K562 (cell line): ENCODE results near the gene LASP1. TPM values are rescaled to one million over a fixed set of nuclear protein-coding genes. Genes with fewer than 3 reads are reported as not detected.

Experiments used
- ATF7 ChIP-seq: fragments of 450-650 bp; IDR thresholded peaks from 2 replicates; pipeline ENCODE4 v1.7.1; 2014; ENCODE audit warnings: mild to moderate bottlenecking, moderate library complexity
- ELF2 ChIP-seq: fragments of 250-450 bp; sonication (Bioruptor Pico); IDR thresholded peaks from 2 replicates; pipeline ENCODE4 v1.5.0; 2021; ENCODE audit warnings: mild to moderate bottlenecking
- EP400 ChIP-seq: fragments of 450-650 bp; IDR thresholded peaks from 2 replicates; pipeline ENCODE4 v1.6.1; 2017; ENCODE audit warnings: antibody characterized with exemption, mild to moderate bottlenecking, moderate library complexity
- IFI16 ChIP-seq: fragments of 250-450 bp; sonication (Bioruptor Pico); IDR thresholded peaks from 2 replicates; pipeline ENCODE4 v2.1.2; 2022; ENCODE audit warnings: mild to moderate bottlenecking, inconsistent platforms
- KLF16 ChIP-seq: IDR thresholded peaks from 2 replicates; pipeline ENCODE4 v1.6.1; 2016; ENCODE audit warnings: antibody characterized with exemption
- MTA2 ChIP-seq: fragments of 450-650 bp; IDR thresholded peaks from 2 replicates; pipeline ENCODE4 v1.6.1; 2016; ENCODE audit warnings: low read depth
- NR2C2 ChIP-seq, 2 experiments: fragments of 200-800 bp in 1 of 2; sonication (Bioruptor generic) in 1 of 2; sonication (generic) in 1 of 2; formaldehyde crosslinking in 1 of 2; IDR thresholded peaks; 2 replicates each; pipeline versions ENCODE4 v1.6.1 to v1.8.0; 2016 to 2022; ENCODE audit warnings: mild to moderate bottlenecking in 1 of 2, missing compliant biosample characterization in 1 of 2, missing genetic modification characterization in 1 of 2, missing genetic modification reagents in 1 of 2
- ZNF444 ChIP-seq: fragments of 250-450 bp; sonication (Bioruptor Pico); IDR thresholded peaks from 2 replicates; pipeline ENCODE4 v1.4.0; 2020; ENCODE audit warnings: mild to moderate bottlenecking, moderate library complexity
- ZNF79 ChIP-seq: fragments of 250-450 bp; sonication (Bioruptor Pico); IDR thresholded peaks from 2 replicates; pipeline ENCODE4 v1.4.0; 2020; ENCODE audit warnings: low read depth, mild to moderate bottlenecking, moderate library complexity
- polyA plus RNA-seq, 8 experiments: library from polyadenylated mRNA; depleted of rRNA in 4 of 8; stranded (reverse) in 5 of 8; unstranded in 3 of 8; fragments of >200 nt; fragmentation: Nextera tagmentation in 2 of 8; fragmentation: Illumina TruSeq in 1 of 8; extraction: Ambion mirVana in 2 of 8; extraction: Trizol in 1 of 8; gene quantifications; 2 replicates each; pipeline versions ENCODE4 v1.2.1 to v1.2.3, GENCODE V29; 2011 to 2014; ENCODE audit warnings: inconsistent platforms in 1 of 8, missing spikeins in 1 of 8
- total RNA-seq, 7 experiments: library from RNA; depleted of rRNA in 6 of 7; stranded (reverse); fragments of >200 nt in 6 of 7; fragmentation: Illumina TruSeq in 2 of 7; extraction: Trizol in 2 of 7; gene quantifications; 2 replicates each; pipeline versions ENCODE4 v1.2.1 to v1.2.3, GENCODE V29; 2011 to 2021; ENCODE audit warnings: low replicate concordance in 1 of 7
- TF ChIP-seq, protein P1 (sequence below): fragments of 250-450 bp; sonication (Bioruptor Pico); IDR thresholded peaks from 2 replicates; pipeline ENCODE4 v1.4.0; 2020; ENCODE audit warnings: mild to moderate bottlenecking, moderate library complexity, borderline replicate concordance
- TF ChIP-seq, protein P2 (sequence below): fragments of 250-450 bp; sonication (Bioruptor Pico); IDR thresholded peaks from 2 replicates; pipeline ENCODE4 v1.5.1; 2021; ENCODE audit warnings: mild to moderate bottlenecking
- TF ChIP-seq, protein P3 (sequence below): sonication (generic); formaldehyde crosslinking; IDR thresholded peaks from 2 replicates; pipeline ENCODE4 v1.8.1; 2023; ENCODE audit warnings: mild to moderate bottlenecking, missing genetic modification reagents
- TF ChIP-seq, protein P4 (sequence below): fragments of 200-800 bp; sonication (Bioruptor generic); IDR thresholded peaks from 2 replicates; pipeline ENCODE4 v1.6.1; 2016; ENCODE audit warnings: missing genetic modification characterization, missing compliant biosample characterization
- TF ChIP-seq, protein P5 (sequence below): fragments of 250-450 bp; sonication (Bioruptor Pico); IDR thresholded peaks from 2 replicates; pipeline ENCODE4 v1.5.0; 2020; ENCODE audit warnings: mild to moderate bottlenecking

Gene LASP1
- total and polyA plus RNA-seq, 9 of the 15 experiments (the other 6 are each of a cell fraction or from before 2014, with no cell fraction given): 23.0 to 125 (median 55.3) TPM

DNA sequence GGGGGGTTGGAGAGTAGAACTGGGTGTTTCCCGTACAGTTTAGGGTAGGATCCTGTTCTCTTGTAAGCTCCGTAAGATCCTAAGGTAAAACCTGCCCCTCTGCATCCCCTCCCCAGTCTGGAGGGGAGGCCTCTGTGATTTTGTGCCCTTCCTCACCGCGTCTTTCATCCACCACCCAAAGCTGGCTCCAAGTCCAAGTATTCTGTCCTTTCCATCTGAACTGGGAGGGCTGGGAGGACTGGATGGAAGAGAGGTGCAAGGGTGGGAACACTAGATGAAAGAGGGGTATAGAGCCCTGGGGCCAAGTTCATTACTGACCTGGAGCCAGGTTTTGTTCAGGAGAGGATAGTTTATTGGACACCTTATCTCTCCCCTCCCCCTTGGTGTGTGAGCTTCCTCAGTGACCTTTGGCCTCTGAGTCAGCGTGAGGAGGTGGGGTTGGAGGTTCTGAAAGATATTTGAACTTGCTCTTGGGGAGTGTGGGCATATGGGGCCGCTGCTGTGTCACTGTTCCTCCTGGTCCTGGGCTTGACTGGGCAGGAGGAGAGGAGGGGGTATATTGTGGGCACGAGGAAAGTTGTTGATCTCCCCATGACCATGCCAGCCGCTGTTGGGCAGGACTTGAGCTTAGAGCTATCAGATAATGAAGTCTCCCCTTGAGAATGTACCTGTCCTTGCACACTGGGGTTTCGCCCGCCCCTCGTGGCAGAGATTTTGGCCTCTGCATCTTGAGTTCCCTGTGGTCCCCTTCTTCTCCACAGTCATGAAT lies 1.6 kb downstream of the LASP1 start (continued):
- TF ChIP-seq, protein P1, sequence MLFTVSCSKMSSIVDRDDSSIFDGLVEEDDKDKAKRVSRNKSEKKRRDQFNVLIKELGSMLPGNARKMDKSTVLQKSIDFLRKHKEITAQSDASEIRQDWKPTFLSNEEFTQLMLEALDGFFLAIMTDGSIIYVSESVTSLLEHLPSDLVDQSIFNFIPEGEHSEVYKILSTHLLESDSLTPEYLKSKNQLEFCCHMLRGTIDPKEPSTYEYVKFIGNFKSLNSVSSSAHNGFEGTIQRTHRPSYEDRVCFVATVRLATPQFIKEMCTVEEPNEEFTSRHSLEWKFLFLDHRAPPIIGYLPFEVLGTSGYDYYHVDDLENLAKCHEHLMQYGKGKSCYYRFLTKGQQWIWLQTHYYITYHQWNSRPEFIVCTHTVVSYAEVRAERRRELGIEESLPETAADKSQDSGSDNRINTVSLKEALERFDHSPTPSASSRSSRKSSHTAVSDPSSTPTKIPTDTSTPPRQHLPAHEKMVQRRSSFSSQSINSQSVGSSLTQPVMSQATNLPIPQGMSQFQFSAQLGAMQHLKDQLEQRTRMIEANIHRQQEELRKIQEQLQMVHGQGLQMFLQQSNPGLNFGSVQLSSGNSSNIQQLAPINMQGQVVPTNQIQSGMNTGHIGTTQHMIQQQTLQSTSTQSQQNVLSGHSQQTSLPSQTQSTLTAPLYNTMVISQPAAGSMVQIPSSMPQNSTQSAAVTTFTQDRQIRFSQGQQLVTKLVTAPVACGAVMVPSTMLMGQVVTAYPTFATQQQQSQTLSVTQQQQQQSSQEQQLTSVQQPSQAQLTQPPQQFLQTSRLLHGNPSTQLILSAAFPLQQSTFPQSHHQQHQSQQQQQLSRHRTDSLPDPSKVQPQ (CRISPR knock-in tag): no peak
- TF ChIP-seq MTA2 (peak; percentile 49), EP400 (peak; percentile 40; the same call in 1 of the 2 replicates), ZNF444 (CRISPR knock-in tag) (no peak), IFI16 (no peak), ZNF79 (CRISPR knock-in tag) (no peak), ELF2 (CRISPR knock-in tag) (no peak), NR2C2 (CRISPR knock-in tag; IDR thresholded peaks at IDR 0.05) (peak; percentile 94), NR2C2 (tag; IDR thresholded peaks at IDR 0.05) (peak; percentile 99), ATF7 (peak; percentile 66; the same call in 1 of the 2 replicates), KLF16 (no peak)
- TF ChIP-seq, protein P2, sequence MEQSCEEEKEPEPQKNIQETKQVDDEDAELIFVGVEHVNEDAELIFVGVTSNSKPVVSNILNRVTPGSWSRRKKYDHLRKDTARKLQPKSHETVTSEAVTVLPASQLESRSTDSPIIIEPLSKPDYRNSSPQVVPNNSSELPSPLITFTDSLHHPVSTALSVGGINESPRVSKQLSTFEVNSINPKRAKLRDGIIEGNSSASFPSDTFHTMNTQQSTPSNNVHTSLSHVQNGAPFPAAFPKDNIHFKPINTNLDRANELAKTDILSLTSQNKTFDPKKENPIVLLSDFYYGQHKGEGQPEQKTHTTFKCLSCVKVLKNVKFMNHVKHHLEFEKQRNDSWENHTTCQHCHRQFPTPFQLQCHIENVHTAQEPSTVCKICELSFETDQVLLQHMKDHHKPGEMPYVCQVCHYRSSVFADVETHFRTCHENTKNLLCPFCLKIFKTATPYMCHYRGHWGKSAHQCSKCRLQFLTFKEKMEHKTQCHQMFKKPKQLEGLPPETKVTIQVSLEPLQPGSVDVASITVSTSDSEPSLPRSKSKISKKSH (CRISPR knock-in tag): no peak
- TF ChIP-seq, protein P3, sequence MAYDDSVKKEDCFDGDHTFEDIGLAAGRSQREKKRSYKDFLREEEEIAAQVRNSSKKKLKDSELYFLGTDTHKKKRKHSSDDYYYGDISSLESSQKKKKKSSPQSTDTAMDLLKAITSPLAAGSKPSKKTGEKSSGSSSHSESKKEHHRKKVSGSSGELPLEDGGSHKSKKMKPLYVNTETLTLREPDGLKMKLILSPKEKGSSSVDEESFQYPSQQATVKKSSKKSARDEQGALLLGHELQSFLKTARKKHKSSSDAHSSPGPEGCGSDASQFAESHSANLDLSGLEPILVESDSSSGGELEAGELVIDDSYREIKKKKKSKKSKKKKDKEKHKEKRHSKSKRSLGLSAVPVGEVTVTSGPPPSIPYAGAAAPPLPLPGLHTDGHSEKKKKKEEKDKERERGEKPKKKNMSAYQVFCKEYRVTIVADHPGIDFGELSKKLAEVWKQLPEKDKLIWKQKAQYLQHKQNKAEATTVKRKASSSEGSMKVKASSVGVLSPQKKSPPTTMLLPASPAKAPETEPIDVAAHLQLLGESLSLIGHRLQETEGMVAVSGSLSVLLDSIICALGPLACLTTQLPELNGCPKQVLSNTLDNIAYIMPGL (CRISPR knock-in tag): no peak
- TF ChIP-seq, protein P4, sequence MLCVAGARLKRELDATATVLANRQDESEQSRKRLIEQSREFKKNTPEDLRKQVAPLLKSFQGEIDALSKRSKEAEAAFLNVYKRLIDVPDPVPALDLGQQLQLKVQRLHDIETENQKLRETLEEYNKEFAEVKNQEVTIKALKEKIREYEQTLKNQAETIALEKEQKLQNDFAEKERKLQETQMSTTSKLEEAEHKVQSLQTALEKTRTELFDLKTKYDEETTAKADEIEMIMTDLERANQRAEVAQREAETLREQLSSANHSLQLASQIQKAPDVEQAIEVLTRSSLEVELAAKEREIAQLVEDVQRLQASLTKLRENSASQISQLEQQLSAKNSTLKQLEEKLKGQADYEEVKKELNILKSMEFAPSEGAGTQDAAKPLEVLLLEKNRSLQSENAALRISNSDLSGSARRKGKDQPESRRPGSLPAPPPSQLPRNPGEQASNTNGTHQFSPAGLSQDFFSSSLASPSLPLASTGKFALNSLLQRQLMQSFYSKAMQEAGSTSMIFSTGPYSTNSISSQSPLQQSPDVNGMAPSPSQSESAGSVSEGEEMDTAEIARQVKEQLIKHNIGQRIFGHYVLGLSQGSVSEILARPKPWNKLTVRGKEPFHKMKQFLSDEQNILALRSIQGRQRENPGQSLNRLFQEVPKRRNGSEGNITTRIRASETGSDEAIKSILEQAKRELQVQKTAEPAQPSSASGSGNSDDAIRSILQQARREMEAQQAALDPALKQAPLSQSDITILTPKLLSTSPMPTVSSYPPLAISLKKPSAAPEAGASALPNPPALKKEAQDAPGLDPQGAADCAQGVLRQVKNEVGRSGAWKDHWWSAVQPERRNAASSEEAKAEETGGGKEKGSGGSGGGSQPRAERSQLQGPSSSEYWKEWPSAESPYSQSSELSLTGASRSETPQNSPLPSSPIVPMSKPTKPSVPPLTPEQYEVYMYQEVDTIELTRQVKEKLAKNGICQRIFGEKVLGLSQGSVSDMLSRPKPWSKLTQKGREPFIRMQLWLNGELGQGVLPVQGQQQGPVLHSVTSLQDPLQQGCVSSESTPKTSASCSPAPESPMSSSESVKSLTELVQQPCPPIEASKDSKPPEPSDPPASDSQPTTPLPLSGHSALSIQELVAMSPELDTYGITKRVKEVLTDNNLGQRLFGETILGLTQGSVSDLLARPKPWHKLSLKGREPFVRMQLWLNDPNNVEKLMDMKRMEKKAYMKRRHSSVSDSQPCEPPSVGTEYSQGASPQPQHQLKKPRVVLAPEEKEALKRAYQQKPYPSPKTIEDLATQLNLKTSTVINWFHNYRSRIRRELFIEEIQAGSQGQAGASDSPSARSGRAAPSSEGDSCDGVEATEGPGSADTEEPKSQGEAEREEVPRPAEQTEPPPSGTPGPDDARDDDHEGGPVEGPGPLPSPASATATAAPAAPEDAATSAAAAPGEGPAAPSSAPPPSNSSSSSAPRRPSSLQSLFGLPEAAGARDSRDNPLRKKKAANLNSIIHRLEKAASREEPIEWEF (CRISPR knock-in tag): no peak
- TF ChIP-seq, protein P5, sequence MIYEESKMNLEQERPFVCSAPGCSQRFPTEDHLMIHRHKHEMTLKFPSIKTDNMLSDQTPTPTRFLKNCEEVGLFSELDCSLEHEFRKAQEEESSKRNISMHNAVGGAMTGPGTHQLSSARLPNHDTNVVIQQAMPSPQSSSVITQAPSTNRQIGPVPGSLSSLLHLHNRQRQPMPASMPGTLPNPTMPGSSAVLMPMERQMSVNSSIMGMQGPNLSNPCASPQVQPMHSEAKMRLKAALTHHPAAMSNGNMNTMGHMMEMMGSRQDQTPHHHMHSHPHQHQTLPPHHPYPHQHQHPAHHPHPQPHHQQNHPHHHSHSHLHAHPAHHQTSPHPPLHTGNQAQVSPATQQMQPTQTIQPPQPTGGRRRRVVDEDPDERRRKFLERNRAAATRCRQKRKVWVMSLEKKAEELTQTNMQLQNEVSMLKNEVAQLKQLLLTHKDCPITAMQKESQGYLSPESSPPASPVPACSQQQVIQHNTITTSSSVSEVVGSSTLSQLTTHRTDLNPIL (CRISPR knock-in tag): no peak
